ENCODE results near the gene ZNF444.

Gene ZNF444

GRCh38 chr19:56125806-56126590 lies 15.1 kb upstream of the ZNF444 start:
- WGBS = 87% methylated on average over 16 of the region's 16 CpGs
- H3K4me3 ChIP-seq (ENCODE audit: low read length) = no peak overlapping the region
- no peak overlapping the region for H3K27ac ChIP-seq (ENCODE audit: low read depth, low read length)
- no peaks in the 10 kb centered on the region for H3K9me3 ChIP-seq (ENCODE audit: insufficient read depth, low read depth, low read length)
- no peaks in the 10 kb centered on the region for H3K27me3 ChIP-seq (ENCODE audit: insufficient read depth, low read length)
- peaks cover 4% of the 10 kb centered on the region; the same call in 1 of the 2 replicates for H3K4me1 ChIP-seq (ENCODE audit: insufficient read depth, low read length)
- H3K9ac ChIP-seq (ENCODE audit: low read depth, low read length) = no peak overlapping the region
- H3K36me3 ChIP-seq (ENCODE audit: insufficient read depth, low read length) = no peaks in the 10 kb centered on the region

GRCh38 chr19:56126983-56127780 lies 13.9 kb upstream of the ZNF444 start:
- WGBS = 91% methylated on average over 19 of the region's 19 CpGs
- H3K4me1 ChIP-seq (ENCODE audit: insufficient read depth, low read length) = 0 out of 2 replicates have a peak, but pooled peaks cover under 1% of the 10 kb centered on the region

GRCh38 chr19:56130006-56130405 lies 11.1 kb upstream of the ZNF444 start:
- no peaks in the 10 kb centered on the region for H3K27me3 ChIP-seq (ENCODE audit: insufficient read depth, low read length)
- H3K4me3 ChIP-seq (ENCODE audit: low read length) = no peak overlapping the region
- H3K36me3 ChIP-seq (ENCODE audit: insufficient read depth, low read length) = no peaks in the 10 kb centered on the region
- no peaks in the 10 kb centered on the region for H3K9me3 ChIP-seq (ENCODE audit: insufficient read depth, low read depth, low read length)
- H3K27ac ChIP-seq (ENCODE audit: low read depth, low read length) = no peak overlapping the region
- H3K9ac ChIP-seq (ENCODE audit: low read depth, low read length) = no peak overlapping the region
- 94% methylated on average over 7 of the region's 7 CpGs for WGBS
- H3K4me1 ChIP-seq (ENCODE audit: insufficient read depth, low read length) = peaks cover 5% of the 10 kb centered on the region; the same call in 1 of the 2 replicates

More at GRCh38 chr19:56126983-56127780, 13.9 kb upstream of the ZNF444 start:
- Histone ChIP-seq H3K9me3 (ENCODE audit: insufficient read depth, low read depth, low read length) (no peaks in the 10 kb centered on the region), H3K27ac (ENCODE audit: low read depth, low read length) (no peak overlapping the region), H3K9ac (ENCODE audit: low read depth, low read length) (no peak overlapping the region), H3K27me3 (ENCODE audit: insufficient read depth, low read length) (no peaks in the 10 kb centered on the region), H3K4me3 (ENCODE audit: low read length) (no peak overlapping the region), H3K36me3 (ENCODE audit: insufficient read depth, low read length) (no peaks in the 10 kb centered on the region)

GRCh38 chr19:56131651-56132050 lies 9.4 kb upstream of the ZNF444 start:
- H3K4me3 ChIP-seq (ENCODE audit: low read length) = no peak overlapping the region
- no peaks in the 10 kb centered on the region for H3K36me3 ChIP-seq (ENCODE audit: insufficient read depth, low read length)
- H3K27ac ChIP-seq (ENCODE audit: low read depth, low read length) = no peak overlapping the region
- H3K27me3 ChIP-seq (ENCODE audit: insufficient read depth, low read length) = no peaks in the 10 kb centered on the region
- 97% methylated on average over 8 of the region's 8 CpGs for WGBS
- no peak overlapping the region for H3K9ac ChIP-seq (ENCODE audit: low read depth, low read length)
- H3K9me3 ChIP-seq (ENCODE audit: insufficient read depth, low read depth, low read length) = no peaks in the 10 kb centered on the region
- H3K4me1 ChIP-seq (ENCODE audit: insufficient read depth, low read length) = peaks cover 10% of the 10 kb centered on the region

- peak overlapping the region; percentile 14; the same call in 1 of the 2 replicates for H3K9ac ChIP-seq (ENCODE audit: low read depth, low read length)
- H3K27ac ChIP-seq (ENCODE audit: low read depth, low read length) = 0 out of 2 replicates have a peak overlapping the region, but pooled peaks have one; percentile 12
- H3K9me3 ChIP-seq (ENCODE audit: insufficient read depth, low read depth, low read length) = no peaks in the 10 kb centered on the region
- WGBS = 79% methylated on average over 14 of the region's 14 CpGs
- H3K4me1 ChIP-seq (ENCODE audit: insufficient read depth, low read length) = peaks cover 10% of the 10 kb centered on the region
- H3K4me3 ChIP-seq (ENCODE audit: low read length) = no peak overlapping the region
- no peaks in the 10 kb centered on the region for H3K36me3 ChIP-seq (ENCODE audit: insufficient read depth, low read length)
- H3K27me3 ChIP-seq (ENCODE audit: insufficient read depth, low read length) = no peaks in the 10 kb centered on the region
These were observed 8.7 kb upstream of the ZNF444 start for GRCh38 chr19:56132316-56132822.

GRCh38 chr19:56133858-56134653 lies 7.0 kb upstream of the ZNF444 start:
- H3K36me3 ChIP-seq (ENCODE audit: insufficient read depth, low read length) = no peaks in the 10 kb centered on the region
- no peaks in the 10 kb centered on the region for H3K9me3 ChIP-seq (ENCODE audit: insufficient read depth, low read depth, low read length)
- no peak overlapping the region for H3K27ac ChIP-seq (ENCODE audit: low read depth, low read length)
- 85% methylated on average over 14 of the region's 14 CpGs for WGBS
- H3K27me3 ChIP-seq (ENCODE audit: insufficient read depth, low read length) = no peaks in the 10 kb centered on the region
- no peak overlapping the region for H3K9ac ChIP-seq (ENCODE audit: low read depth, low read length)
- no peak overlapping the region for H3K4me3 ChIP-seq (ENCODE audit: low read length)
- peaks cover 10% of the 10 kb centered on the region for H3K4me1 ChIP-seq (ENCODE audit: insufficient read depth, low read length)

- no peaks in the 10 kb centered on the region for H3K9me3 ChIP-seq (ENCODE audit: insufficient read depth, low read depth, low read length)
- no peak overlapping the region for H3K27ac ChIP-seq (ENCODE audit: low read depth, low read length)
- no peak overlapping the region for H3K9ac ChIP-seq (ENCODE audit: low read depth, low read length)
- peaks cover 10% of the 10 kb centered on the region for H3K4me1 ChIP-seq (ENCODE audit: insufficient read depth, low read length)
- no peak overlapping the region for H3K4me3 ChIP-seq (ENCODE audit: low read length)
- 94% methylated on average over 5 of the region's 5 CpGs for WGBS
- H3K36me3 ChIP-seq (ENCODE audit: insufficient read depth, low read length) = no peaks in the 10 kb centered on the region
- no peaks in the 10 kb centered on the region for H3K27me3 ChIP-seq (ENCODE audit: insufficient read depth, low read length)
These were observed 6.5 kb upstream of the ZNF444 start for GRCh38 chr19:56134654-56134921.

- WGBS = 12% methylated on average over 10 of the region's 10 CpGs
- Histone ChIP-seq H3K27me3 (ENCODE audit: insufficient read depth, low read length) (no peaks in the 10 kb centered on the region), H3K4me1 (ENCODE audit: insufficient read depth, low read length) (peaks cover 10% of the 10 kb centered on the region), H3K4me3 (ENCODE audit: low read length) (no peak overlapping the region), H3K9me3 (ENCODE audit: insufficient read depth, low read depth, low read length) (no peaks in the 10 kb centered on the region), H3K27ac (ENCODE audit: low read depth, low read length) (peak overlapping the region; percentile 74; the same call in 1 of the 2 replicates), H3K36me3 (ENCODE audit: insufficient read depth, low read length) (no peaks in the 10 kb centered on the region), H3K9ac (ENCODE audit: low read depth, low read length) (no peak overlapping the region; the same call in 1 of the 2 replicates)
These were observed 4.7 kb upstream of the ZNF444 start for GRCh38 chr19:56136362-56136761.

GRCh38 chr19:56137405-56137804 lies 3.7 kb upstream of the ZNF444 start:
- H3K9me3 ChIP-seq (ENCODE audit: insufficient read depth, low read depth, low read length) = no peaks in the 10 kb centered on the region
- no peaks in the 10 kb centered on the region for H3K27me3 ChIP-seq (ENCODE audit: insufficient read depth, low read length)
- no peak overlapping the region for H3K27ac ChIP-seq (ENCODE audit: low read depth, low read length)
- no peak overlapping the region for H3K9ac ChIP-seq (ENCODE audit: low read depth, low read length)
- H3K4me3 ChIP-seq (ENCODE audit: low read length) = no peak overlapping the region
- H3K36me3 ChIP-seq (ENCODE audit: insufficient read depth, low read length) = no peaks in the 10 kb centered on the region
- WGBS = 95% methylated on average over 6 of the region's 6 CpGs
- peaks cover 11% of the 10 kb centered on the region for H3K4me1 ChIP-seq (ENCODE audit: insufficient read depth, low read length)

- no peak overlapping the region for H3K27ac ChIP-seq (ENCODE audit: low read depth, low read length)
- H3K4me3 ChIP-seq (ENCODE audit: low read length) = no peak overlapping the region
- 88% methylated on average over 2 of the region's 3 CpGs for WGBS
These were observed 3.0 kb upstream of the ZNF444 start for GRCh38 chr19:56138069-56138468.

More at GRCh38 chr19:56138069-56138468, 3.0 kb upstream of the ZNF444 start:
- no peaks in the 10 kb centered on the region for H3K9me3 ChIP-seq (ENCODE audit: insufficient read depth, low read depth, low read length)
- no peak overlapping the region for H3K9ac ChIP-seq (ENCODE audit: low read depth, low read length)
- H3K27me3 ChIP-seq (ENCODE audit: insufficient read depth, low read length) = no peaks in the 10 kb centered on the region
- no peaks in the 10 kb centered on the region for H3K36me3 ChIP-seq (ENCODE audit: insufficient read depth, low read length)
- H3K4me1 ChIP-seq (ENCODE audit: insufficient read depth, low read length) = peaks cover 9% of the 10 kb centered on the region
